ENCODE data around the gene CCZ1B. TPM values are rescaled to one million over a fixed set of nuclear protein-coding genes. Genes with fewer than 3 reads are reported as not detected.
"Not testable (repeated sequence)": the region's sequence is repeated elsewhere in the genome, so short reads cannot be mapped to it uniquely, and the experiment has no call there.

Gene CCZ1B
- total and polyA plus RNA-seq, 9 donors: 19.2 to 63.7 (median 43.0) TPM

DNA sequence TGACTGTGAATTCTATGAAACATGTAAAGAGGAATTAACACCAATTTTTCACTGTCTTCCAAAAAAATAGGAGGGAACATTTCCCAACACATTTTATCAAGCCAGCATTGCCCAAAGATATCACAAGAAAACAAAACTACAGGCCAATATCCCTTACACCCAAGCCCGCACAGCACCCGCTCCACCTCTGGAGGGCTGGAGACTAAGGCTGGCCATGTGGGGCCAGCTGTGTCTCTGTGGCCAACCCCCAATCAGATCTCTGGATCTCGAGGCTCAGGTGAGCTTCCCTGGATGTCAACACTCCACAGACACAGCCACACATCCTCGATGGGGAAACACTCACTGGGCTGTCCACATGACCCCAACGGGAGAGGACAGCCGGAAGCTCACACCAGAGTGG, 18.1 kb downstream of the CCZ1B start:
- H3K27ac ChIP-seq; DNase-seq; H3K4me3 ChIP-seq; H3K9me3 ChIP-seq; H3K36me3 ChIP-seq; intact Hi-C loops (cut with DNase I); H3K4me1 ChIP-seq (ENCODE audit: insufficient read depth); H3K27me3 ChIP-seq: not testable (repeated sequence)
- 76 to 88% methylated on average over 4 of the region's 6 CpGs; no CpG with 5 or more reads in 1 of the 3 donors for WGBS, 3 donors

DNA sequence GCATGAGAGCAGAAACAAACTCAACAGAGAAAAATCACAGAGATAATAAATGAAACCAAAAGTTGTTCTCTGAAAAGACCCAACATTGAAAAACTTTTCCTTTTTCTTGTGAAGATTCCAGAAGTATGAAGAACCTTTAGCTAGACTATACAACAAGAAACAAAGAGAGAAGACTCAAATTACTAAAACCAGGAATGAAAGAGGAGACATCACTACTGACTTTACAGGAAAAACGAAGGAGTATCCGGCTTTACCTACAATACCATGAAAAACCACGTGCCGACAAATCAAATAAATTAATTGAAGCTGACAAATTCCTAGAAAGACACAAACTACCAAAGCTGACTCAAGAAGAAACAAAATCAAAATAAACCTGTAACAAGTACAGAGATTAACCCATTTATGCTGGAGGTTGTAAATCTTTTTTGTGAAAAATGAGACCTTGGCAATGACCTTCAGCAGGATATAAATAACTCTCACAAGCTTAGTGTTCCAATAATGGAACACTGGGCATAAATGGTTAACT, 18.6 kb downstream of the CCZ1B start:
- H3K27ac ChIP-seq; H3K27me3 ChIP-seq; H3K4me1 ChIP-seq (ENCODE audit: insufficient read depth); H3K9me3 ChIP-seq; DNase-seq; H3K36me3 ChIP-seq; H3K4me3 ChIP-seq; intact Hi-C loops (cut with DNase I): not testable (repeated sequence)
- WGBS, 3 donors: 84 to 94% (median 89%) methylated on average over 2 to 4 of the region's 4 CpGs

GRCh38 chr7:6800331-6800730, 25.7 kb downstream of the CCZ1B start:
- H3K36me3 ChIP-seq; DNase-seq; H3K4me3 ChIP-seq; H3K4me1 ChIP-seq (ENCODE audit: insufficient read depth); H3K27ac ChIP-seq; H3K27me3 ChIP-seq; intact Hi-C loops (cut with DNase I); H3K9me3 ChIP-seq: not testable (repeated sequence)
- 88 to 100% (median 100%) methylated on average over 1 to 2 of the region's 2 CpGs for WGBS, 3 donors

DNA sequence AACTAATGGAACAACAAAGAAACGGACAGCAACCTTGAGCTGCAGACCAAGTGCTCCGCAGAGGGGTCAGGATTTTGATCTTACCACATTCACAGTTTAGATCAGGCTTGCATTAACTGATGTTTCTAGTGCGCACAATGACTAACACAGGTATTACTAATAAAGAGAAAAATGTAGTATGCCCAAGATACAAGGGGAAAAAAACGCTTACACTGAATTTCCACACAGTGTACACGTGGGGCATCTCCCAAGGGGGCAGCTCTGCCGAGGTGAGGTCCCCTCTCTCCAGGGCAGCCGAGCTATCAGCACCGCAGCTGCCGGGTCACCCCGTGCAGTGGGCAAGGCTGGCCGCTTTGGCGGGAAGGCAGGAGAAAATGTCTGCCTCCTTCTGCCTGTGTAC, 26.2 kb downstream of the CCZ1B start:
- H3K36me3 ChIP-seq; DNase-seq; H3K9me3 ChIP-seq; H3K27me3 ChIP-seq; intact Hi-C loops (cut with DNase I); H3K4me1 ChIP-seq (ENCODE audit: insufficient read depth); H3K4me3 ChIP-seq; H3K27ac ChIP-seq: not testable (repeated sequence)
- WGBS, 3 donors: no CpG with 5 or more reads among the region's 12 CpGs

DNA sequence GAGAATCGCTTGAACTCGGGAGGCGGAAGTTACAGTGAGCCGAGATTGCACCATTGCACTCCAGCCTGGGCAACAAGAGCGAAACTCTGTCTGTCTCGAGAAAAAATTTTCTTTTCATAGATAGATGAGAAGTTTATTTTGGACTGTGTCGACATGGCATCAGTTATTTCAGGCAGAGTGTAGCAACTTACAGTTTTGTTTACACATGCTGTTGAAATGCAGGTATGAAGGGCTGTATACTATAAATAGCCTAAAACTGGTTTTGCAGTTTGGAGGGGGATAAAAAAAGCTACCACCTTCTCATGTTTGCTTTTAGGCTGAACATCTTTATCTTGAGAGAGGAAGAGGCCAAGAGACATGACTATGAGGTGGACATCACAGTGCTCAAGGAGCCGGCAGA, 28.0 kb downstream of the CCZ1B start:
- intact Hi-C loops (cut with DNase I): not testable (repeated sequence)
- WGBS, 3 donors: 83% methylated on average over 1 of the region's 8 CpGs; no CpG with 5 or more reads in 2 of the 3 donors

GRCh38 chr7:6797218-6797617, 28.9 kb downstream of the CCZ1B start:
- H3K27ac ChIP-seq; H3K36me3 ChIP-seq; intact Hi-C loops (cut with DNase I); DNase-seq; H3K4me3 ChIP-seq; H3K27me3 ChIP-seq; H3K4me1 ChIP-seq (ENCODE audit: insufficient read depth); H3K9me3 ChIP-seq: not testable (repeated sequence)
- WGBS, 3 donors: 64 to 76% (median 65%) methylated on average over 5 of the region's 5 CpGs

More for the DNA sequence above, 28.0 kb downstream of the CCZ1B start:
- not testable (repeated sequence) for H3K27ac ChIP-seq; H3K9me3 ChIP-seq; DNase-seq; H3K27me3 ChIP-seq; H3K4me3 ChIP-seq; H3K4me1 ChIP-seq (ENCODE audit: insufficient read depth); H3K36me3 ChIP-seq

GRCh38 chr7:6794276-6794675, 31.8 kb downstream of the CCZ1B start:
- H3K4me3 ChIP-seq; H3K36me3 ChIP-seq; H3K9me3 ChIP-seq; H3K27ac ChIP-seq; H3K4me1 ChIP-seq (ENCODE audit: insufficient read depth); DNase-seq; intact Hi-C loops (cut with DNase I); H3K27me3 ChIP-seq: not testable (repeated sequence)
- 91 to 100% (median 95%) methylated on average over 2 to 4 of the region's 11 CpGs for WGBS, 3 donors

DNA sequence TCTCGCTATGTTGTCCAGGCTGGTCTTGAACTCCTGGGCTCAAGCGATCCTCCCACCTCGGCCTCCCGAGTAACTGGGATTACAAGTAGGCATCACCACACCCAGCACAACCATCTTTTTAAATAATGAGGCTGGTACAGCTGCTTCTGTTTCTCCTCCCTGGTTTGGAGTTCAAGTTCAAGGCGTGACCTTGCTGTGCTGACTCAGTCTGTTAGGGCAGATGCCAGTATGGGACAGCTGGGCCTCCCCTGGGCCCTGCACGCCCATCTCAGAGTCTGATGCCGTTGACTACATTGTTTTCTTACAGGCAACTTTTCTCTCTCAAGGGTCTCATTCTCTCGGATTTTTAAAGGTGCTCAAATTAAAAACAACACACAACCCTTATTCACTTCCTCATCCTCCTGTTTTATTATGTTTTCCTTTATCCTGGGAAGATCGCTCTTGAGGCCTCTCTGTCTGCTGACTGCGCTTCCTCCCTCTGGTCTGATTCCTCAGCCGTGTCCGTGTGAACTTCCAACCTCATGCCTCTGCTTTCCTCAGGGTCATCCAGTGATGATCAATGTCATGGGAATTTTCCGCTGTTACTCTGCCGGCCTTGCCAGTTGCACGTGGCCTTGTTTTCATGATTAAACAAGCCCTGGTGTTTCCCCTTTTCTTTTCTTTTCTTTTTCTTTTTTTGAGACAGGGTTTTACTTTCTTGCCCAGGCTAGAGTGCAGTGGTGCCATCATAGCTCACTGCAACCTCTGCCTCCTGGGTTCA, 33.8 kb downstream of the CCZ1B start:
- 13 to 79% (median 25%) methylated on average over 3 to 8 of the region's 15 CpGs for WGBS, 3 donors
- H3K36me3 ChIP-seq; H3K4me3 ChIP-seq; H3K27ac ChIP-seq; H3K9me3 ChIP-seq; H3K27me3 ChIP-seq; H3K4me1 ChIP-seq (ENCODE audit: insufficient read depth); intact Hi-C loops (cut with DNase I): not testable (repeated sequence)
- DNase-seq: peak in 3 of 5 donors; percentile 15 to 54 (median 32)

- DNase-seq; H3K4me3 ChIP-seq; H3K36me3 ChIP-seq; H3K27me3 ChIP-seq; H3K27ac ChIP-seq; H3K4me1 ChIP-seq (ENCODE audit: insufficient read depth); intact Hi-C loops (cut with DNase I); H3K9me3 ChIP-seq: not testable (repeated sequence)
- no CpG with 5 or more reads among the region's 13 CpGs for WGBS, 3 donors
Observed at GRCh38 chr7:6789353-6789752, 36.7 kb downstream of the CCZ1B start.

DNA sequence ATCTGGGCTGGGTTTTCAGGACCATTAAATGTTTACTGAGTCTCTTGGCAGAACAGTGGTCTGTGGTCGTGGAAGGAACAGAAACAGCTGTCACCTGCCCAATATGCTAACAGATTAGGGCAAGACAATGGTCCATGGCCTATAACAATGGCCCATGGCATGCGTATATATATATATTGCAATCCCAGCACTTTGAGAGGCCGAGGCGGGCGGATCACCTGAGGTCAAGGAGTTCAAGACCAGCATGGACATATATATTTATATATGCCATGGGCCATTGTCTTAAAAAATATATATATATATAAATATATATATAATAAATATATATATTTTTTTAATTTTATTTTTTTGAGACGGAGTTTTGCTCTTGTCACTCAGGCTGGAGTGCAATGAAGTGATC, 44.5 kb downstream of the CCZ1B start:
- H3K9me3 ChIP-seq; DNase-seq; H3K36me3 ChIP-seq; intact Hi-C loops (cut with DNase I); H3K27me3 ChIP-seq; H3K4me3 ChIP-seq; H3K27ac ChIP-seq; H3K4me1 ChIP-seq (ENCODE audit: insufficient read depth): not testable (repeated sequence)
- 83 to 87% (median 86%) methylated on average over 6 of the region's 6 CpGs for WGBS, 3 donors

DNA sequence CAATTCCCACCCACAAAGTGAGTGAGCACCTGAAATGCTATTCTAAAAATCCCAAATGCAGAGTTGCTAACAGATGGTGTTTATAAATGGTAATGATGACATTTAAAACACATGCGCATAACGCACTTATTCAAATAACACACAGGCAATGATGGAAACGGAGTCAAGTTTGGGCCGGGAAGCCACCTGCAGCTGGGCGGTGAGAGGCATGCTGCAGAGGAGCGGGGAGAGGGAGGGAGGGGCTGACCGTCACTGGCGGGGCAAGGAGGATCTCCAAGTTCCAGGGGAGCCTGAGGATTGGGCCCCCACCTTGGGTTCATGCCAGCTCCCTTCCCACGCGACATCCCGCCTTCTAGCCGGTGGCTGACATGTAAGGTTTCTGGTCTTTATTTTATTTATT, 64.9 kb downstream of the CCZ1B start:
- 0 to 79% (median 55%) methylated on average over 2 to 10 of the region's 12 CpGs for WGBS, 3 donors
- H3K27me3 ChIP-seq; H3K4me1 ChIP-seq (ENCODE audit: insufficient read depth); H3K4me3 ChIP-seq; intact Hi-C loops (cut with DNase I); DNase-seq; H3K36me3 ChIP-seq; H3K9me3 ChIP-seq; H3K27ac ChIP-seq: not testable (repeated sequence)

DNA sequence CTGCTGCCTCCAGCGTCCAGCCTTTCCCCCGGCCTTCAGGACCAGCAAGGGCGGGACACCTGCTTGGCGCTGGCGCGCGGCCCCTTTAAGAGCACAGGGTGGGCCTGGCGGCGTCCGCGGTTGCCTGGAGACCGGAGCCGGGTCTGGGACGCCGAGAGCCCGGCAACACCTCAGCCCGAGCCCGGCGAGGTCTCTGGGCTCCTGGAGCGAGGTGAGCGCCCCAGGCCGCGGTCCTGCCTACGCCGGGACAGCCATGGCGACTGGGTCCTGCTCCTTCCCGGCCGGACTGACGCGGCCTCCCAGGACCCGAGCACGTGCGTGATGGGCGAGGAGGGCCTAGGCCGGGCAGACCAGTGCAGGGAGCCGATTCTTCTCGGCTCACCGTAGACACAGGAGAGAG, 72.1 kb downstream of the CCZ1B start, which contains the start of gene RSPH10B2:
RSPH10B2 (plus strand) TSS at position 140 of the 400 bp plus-strand sequence. CDS start 3,575 bp downstream, outside the sequence.
- H3K36me3 ChIP-seq; H3K27me3 ChIP-seq; H3K27ac ChIP-seq; H3K9me3 ChIP-seq; H3K4me1 ChIP-seq (ENCODE audit: insufficient read depth); intact Hi-C loops (cut with DNase I); H3K4me3 ChIP-seq: not testable (repeated sequence)
- WGBS, 3 donors: 0 to 2% methylated on average over 1 to 22 of the region's 38 CpGs; no CpG with 5 or more reads in 1 of the 3 donors
- peak in 1 of 5 donors; percentile 44 for DNase-seq
